ENCODE measurements around the gene PGBD5. TPM values are rescaled to one million over a fixed set of nuclear protein-coding genes. Genes with fewer than 3 reads are reported as not detected.
A peak's percentile ranks its signal among the peaks of the same experiment; 100 is the strongest.

The PGBD5 gene
- total RNA-seq, 1 donor from 2014 or later = 16.1 TPM

DNA sequence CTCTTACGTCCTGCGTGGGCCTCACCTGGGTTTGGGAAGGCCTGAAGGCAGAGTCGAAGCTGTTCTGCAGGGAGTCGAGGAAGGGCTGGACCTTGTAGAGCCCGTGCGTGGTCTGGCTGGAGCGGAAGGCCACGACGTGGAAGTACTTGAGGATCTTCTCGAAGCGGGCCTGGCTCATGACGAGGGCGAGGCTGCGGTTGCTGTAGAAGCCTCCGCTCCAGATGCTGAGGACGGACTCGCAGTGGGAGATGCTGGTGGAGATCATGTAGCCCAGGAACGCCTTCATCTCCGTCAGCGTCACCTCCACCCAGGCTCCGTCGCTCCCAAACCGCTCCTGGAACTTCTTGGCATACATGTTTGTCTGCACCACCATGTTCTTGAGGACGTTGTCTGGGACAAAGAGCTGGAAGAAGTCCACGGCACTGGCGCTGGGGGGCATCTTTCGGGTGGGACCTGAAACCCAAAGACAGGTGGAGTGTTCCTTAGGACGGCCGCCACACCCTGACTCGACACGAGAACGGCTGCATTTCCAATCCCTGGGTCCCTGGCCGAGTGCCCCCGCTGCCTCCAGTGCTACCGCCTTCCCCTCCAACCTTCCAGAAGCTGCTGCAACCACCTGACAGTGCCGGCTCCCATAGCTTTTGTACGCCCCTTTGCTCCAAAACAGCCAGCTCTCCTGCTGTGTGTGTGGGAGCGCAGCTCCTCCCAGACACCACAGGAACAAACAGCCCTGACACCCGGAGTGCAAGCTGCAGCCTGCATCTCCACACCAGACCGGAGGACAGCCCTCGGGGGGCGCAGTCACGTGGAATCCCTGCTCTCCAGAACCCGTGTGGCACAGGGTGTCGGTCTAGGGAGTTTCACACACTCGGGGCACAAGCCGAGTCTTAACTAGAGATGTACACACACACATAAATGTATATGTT lies 69.0 kb downstream of the PGBD5 start:
- intact Hi-C loops (cut with micrococcal nuclease) = no loop called here
- DNase-seq = no peak
- no peak for ATAC-seq

DNA sequence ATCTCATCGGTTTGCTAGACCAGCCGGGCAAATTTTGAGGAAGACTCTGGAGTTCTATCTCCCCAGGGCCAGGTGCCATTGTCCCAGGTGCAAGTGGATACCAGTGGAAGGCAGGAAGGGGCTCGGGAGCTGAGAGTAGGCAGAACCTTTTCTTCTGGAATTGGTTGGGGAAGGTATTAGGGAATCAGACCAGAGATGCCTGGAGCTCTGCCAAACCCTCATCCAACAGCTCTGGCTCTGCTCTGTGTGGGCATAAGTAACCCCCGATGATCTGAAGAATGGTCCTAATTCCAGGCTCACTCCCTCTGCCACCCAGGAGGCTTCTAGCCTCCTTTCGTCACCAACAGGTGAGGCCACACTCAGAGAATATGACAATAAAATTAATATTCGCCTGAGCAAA lies 69.9 kb downstream of the PGBD5 start:
- intact Hi-C loops (cut with micrococcal nuclease) = no loop called here
- DNase-seq (no peak), ATAC-seq (no peak)

DNA sequence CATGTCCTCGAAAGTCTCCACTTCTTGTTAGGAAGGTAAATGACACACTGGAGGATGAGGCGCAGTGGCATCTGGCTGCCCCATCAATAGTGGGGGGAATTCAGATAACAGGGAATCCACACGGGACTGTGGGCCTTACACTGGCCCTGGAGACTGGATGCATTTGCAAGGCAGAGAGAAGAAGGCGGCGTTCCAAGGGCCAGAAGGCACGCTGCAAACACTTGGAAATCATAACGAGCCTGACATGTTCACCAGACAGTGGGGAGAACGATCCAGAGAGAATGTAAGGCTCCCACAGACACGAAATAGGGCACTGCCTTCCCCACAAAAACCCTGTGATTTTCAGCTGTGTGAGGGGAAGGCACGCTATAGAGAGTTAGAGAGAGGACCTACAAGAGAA lies 70.5 kb downstream of the PGBD5 start:
- DNase-seq = no peak
- ATAC-seq = no peak
- intact Hi-C loops (cut with micrococcal nuclease) = no loop called here

DNA sequence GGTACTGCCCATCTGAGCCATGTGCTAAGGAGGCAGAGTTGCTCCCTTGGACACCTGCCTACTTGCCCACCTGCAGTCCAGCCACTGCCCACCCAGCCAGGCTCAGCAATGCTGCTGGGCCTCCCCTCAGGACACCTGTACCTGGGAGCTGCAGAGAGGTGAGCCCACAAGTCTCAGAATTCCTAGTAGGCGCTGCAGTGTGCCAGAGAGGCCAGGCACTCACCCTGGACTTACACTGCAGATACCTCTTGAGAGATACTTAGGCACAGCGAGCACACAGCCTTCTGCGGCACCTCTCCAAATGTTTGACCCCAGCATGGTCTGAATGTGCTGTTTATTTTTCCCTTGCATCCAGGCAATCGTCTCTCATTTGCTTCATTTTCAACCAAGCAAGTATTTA lies 71.0 kb downstream of the PGBD5 start:
- intact Hi-C loops (cut with micrococcal nuclease) = no loop called here
- no peak for ATAC-seq
- DNase-seq = no peak

DNA sequence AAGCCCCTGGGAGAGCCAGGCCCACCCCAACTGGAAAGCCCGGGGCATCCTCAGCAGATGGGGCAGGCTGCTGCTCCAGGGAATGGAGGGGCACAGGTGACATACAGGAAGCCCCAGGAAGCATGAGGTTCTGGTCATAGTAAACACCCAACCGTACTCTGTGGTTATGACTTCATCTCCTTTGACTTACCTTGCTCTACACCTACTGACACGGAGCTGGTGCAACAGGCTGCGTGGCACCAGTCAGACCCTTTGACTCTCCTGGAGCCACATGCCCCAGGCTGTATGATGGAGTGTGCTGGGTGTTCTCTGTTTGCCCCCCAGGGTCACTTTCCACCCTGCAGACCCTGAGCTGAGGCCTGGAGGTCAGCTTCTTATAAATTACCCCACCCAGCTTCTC lies 72.1 kb downstream of the PGBD5 start:
- DNase-seq = no peak
- intact Hi-C loops (cut with micrococcal nuclease) = no loop called here
- no peak for ATAC-seq

DNA sequence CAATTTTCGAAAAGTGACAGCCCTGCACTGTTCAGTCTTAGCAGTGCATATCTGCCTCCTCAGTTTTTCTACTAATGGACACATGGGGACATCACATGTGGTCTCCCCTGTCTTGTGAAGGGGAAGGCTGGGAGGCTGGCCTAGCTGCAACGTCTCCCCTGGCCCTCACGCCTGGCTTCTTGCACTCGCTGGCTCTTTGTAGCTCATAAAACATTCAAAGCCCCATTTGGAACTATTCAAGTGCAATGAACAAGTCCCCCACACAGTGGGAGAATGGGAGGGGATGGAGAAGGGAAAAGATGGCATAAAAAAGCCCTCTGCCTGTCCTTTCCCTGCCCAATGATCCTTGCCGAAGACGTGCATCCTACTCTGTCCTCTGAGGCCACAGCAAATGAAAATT lies 73.6 kb downstream of the PGBD5 start:
- intact Hi-C loops (cut with micrococcal nuclease) = no loop called here
- ATAC-seq (no peak), DNase-seq (no peak)

DNA sequence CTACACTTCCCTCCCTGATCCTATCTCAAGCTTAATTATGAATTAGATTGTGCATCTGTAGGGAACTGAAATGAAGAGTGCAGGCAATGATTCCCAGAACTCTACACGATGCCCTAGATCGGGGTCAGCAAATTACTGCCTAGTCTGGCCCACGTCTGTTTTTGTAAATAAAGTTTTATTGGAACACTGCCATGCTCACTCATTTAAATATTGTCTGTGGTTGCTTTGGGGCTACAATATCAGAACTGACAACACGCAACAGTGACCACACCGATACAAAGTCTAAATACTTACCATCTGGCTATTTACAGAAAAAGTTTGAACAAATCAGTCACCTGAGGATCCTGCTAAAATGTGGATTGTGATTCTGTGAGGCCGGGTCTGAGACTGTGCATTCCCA lies 74.1 kb downstream of the PGBD5 start:
- ATAC-seq (no peak), DNase-seq (no peak)
- intact Hi-C loops (cut with micrococcal nuclease) = no loop called here

DNA sequence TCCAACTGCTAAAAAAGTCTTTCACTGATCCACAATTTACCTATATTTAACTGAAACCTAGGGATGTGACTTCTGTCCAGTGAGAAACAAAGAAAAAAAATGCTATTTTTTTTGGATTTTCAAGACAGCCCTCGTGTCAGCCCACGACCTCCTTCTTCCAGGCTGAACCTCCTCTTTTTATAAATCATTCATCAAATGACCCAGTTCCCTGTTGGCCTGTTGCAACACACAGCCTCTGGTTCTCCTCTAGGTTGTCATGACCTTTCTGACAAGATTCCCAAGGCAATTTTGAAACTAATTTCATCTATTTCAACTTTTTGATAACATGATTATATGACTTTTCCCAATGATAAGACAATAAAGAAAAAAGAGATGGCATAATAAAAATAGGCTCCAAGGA lies 74.6 kb downstream of the PGBD5 start:
- intact Hi-C loops (cut with micrococcal nuclease) = no loop called here
- ATAC-seq (no peak), DNase-seq (no peak)

DNA sequence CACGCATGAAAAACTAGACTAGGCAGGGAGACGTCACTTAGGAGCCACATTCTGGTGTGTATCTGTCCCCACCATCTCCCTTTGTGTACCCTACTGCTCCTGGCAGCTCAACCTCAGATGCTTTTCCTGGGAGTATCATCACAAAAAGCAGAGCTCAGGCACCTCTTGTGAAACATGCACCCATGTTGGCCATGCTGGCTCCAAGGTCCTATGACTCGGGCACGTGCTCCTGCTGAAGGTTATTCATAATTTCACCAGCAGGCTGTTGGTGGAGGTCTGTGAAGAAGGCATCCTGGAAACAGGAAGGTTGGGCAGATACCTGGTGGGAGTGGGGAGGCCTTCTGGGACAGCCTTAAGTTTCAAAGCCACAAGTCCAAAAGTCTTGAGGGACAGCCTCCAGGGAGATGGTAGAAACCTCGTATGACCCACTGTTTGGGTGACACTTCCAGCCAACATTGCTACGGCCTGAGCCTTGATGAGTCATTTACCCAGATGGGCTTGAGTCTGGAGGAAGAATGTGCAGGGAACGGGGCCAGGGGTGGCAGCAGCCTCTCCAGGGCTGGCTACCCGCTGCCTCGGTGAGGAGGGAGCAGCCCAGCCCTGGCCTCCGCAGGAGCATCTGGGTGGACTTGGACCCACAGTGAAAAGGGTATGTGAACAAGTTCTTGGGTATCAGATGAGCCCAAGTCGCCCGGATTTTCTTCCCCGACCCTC lies 75.8 kb downstream of the PGBD5 start:
- DNase-seq (peak; percentile 42), ATAC-seq (peak; percentile 93)
- intact Hi-C loops (cut with micrococcal nuclease) = no loop called here

DNA sequence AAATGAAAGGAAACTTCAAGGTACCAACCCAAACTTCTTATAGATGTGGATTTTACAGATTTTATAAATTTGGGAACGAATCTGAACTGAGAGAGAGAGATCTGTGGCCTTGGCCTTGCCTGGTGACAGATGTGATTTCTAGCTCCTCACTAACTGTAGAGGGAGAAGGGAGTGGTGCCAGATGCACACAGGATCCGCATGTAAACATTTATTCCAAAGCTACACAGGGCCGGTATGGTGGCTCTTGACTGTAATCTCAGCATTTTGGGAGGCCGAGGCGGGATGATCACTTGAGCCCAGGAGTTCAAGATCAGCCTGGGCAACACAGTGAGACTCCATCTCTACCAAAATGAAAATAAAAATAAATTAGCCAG lies 77.1 kb downstream of the PGBD5 start:
- DNase-seq (no peak), ATAC-seq (no peak)
- intact Hi-C loops (cut with micrococcal nuclease) = no loop called here

DNA sequence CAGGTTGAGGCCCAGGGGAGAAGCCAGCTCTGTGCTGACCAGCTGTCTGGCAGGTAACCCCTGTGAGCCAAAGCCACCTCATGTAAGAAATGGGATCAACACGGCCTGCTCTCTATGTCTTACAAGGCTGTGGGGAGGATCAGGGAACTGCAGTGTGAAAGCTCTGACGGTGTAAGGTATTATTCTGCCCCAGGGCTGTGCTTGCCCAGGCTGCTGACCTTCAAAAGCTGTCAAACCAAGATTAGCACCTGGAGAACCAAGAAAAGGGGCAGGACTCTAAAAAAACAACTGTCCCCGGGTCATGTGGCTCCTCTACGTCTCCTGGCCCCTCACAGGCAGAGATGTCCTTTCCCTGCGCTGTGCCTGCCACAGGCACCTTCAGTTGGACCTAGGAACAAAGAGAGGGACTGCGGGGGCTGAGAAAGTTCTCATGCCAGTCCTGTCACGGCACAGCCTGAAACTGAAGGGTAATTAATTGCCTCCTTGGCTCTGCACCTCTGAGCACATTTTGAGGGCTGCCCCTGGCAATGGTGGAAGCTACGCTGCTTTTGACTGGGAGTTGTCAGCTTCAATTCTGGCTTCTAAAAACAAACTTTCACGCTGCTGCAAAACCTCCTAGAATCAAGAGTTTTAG lies 77.6 kb downstream of the PGBD5 start:
- DNase-seq (no peak), ATAC-seq (no peak)
- intact Hi-C loops (cut with micrococcal nuclease) = no loop called here

DNA sequence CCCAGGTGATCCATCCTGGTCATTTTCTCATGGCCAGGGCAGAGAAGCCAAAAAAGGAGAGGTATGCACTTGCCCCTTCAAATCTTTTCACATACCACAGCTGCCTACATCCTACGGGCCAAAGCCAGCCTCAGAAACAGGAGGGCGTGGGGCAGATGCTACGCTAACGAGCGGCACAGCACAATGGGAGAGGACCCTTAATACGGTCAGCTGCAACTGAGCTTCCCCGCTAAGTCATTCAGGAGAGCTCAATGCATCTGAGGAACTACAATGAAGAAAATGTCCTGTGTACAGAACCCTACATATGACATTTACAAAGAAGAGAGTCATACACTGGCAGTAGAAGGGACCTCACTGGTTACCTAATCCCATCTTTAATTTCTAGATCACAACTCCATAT lies 78.2 kb downstream of the PGBD5 start:
- no peak for ATAC-seq
- DNase-seq = no peak
- intact Hi-C loops (cut with micrococcal nuclease) = no loop called here

DNA sequence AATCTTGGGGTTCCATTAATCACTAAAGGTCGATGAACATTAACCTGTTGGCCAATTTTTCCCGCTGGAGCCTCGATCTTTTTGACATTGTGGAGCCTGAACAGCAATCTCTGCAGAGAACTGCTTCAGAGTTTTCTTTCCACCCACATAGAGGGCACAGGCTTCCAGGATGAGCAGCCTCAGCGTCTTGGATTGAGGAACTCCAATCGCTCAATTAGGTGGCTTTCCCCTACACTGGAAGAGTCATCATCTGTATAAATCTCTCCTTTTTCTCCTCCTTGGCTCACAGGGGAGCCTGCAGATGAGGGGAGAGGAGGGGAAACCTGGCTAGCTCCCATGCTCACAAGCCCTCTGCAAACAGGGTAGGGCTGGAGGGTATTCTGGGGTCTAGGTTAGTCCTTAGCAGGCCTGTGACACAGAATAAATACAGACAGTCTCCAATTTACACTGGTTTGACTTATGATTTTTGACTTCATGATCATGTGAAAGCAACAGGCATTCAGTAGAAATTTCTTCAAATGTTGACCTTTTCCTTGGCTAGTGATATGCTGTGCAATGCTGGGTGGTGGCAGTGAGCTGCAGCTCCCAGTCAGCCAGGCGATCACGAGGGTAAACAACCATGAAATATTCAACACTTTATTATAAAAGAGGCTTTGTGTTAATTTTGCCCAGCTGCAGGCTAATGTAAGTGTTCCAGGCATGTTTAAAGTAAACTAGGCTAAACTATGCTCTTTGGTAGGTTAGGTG lies 80.8 kb downstream of the PGBD5 start:
- no peak for ATAC-seq
- intact Hi-C loops (cut with micrococcal nuclease) = no loop called here
- no peak for DNase-seq

DNA sequence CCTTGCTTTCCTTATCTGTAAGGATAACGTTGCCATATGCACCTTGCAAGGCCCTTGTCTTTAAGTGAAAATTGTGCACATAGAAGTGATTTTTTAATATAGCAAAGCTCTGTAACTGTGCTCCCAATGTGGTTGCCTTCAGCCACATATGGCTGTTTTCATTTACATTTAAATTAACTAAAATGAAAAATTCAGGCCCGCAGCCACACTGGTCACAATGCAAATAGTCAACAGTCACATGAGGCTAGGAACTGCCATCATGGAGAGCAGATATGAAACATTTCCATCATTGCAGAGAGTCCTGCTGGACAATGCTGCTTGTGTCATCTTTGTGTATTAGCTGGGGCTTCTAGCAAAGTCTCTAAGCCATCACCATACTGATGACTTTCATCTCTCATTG lies 83.4 kb downstream of the PGBD5 start:
- ATAC-seq = no peak
- DNase-seq = no peak
- intact Hi-C loops (cut with micrococcal nuclease) = no loop called here

DNA sequence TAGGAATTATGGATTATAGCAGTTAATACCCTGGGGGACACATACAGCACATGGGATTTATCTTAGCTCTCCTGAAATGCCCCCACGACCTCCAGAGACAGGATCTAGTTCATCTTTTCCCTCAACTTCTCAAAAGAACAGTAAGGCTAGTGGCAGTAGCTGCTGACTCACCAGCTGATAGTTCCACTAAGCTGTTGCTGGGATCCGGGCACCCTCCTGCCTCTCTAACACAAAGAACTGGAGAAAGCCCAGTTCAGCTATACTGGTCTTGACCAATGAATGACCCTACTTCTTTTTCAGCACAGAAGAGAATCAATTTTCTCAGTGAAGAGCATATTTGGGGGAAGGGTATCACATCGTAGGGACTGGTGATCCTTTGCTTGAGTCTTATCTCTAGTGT lies 84.1 kb downstream of the PGBD5 start:
- DNase-seq (no peak), ATAC-seq (peak; percentile 37)
- intact Hi-C loops (cut with micrococcal nuclease) = no loop called here

DNA sequence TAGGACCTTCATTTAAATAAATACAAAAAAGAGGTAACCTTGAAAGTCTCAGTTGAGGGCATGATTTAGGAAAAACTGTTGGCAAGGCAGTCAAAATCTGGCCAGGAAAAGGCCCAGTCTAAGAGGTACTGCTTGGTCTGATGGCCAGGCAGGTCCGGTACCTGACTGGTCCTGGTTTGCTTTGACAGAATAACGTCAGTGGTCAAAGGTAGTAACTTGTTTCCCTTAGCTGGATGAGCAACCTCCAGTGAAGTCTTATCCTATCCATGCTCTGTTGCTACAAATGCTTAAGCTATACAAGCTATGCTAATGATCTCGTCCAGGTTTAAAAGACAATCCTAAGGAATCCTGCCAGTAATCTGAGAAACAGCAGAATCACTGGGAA lies 85.0 kb downstream of the PGBD5 start:
- no peak for DNase-seq
- ATAC-seq = no peak
- intact Hi-C loops (cut with micrococcal nuclease) = no loop called here

DNA sequence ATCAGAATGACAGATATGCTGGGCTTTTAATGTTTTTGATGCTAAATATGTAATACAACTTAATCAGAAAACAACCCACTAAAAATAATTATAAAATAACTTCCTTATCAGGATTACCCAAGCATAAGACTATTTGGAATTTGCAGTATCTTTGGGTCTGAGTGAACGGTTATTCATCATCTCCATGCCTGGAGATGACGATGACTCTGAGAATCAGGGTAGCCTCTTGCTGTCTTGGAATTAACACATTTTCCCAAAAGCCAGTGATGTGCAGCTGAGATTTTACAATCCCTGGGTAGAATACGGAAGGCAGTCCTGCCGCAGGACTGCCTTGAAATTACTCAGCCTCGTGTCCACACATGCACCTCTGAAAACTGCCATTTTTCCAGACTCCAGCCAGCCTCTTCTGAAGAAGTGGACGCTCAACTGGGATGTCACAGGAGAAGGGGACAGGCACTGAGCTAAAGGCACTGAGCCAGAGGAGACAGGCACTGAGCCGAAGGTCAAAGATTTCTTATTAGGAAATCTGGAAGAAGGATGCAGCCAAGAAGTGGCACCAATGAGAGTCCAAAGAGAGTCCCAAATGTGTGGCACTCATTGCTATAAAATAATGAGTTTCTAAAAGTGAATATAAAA lies 85.5 kb downstream of the PGBD5 start:
- ATAC-seq = peak; percentile 60

DNA sequence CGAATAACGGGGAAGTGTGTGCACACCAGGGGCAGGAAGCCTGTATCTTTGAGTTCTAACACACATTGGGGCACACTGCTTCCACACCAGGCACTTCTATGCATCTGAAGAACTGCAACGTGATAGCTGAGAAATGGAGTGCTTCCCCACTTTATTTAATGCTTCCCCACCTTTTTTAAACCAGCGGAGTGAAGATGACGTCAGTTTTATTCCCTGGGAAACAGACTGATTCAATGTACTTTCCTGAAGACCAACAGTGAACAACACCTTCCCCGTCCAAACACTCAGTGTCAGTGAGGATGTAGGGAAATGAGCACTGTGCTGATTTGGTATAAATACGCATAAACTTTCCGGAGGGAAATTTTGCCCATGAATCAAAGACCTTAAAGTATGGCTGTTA lies 87.1 kb downstream of the PGBD5 start:
- ATAC-seq = no peak
- intact Hi-C loops (cut with micrococcal nuclease) = no loop called here
- no peak for DNase-seq

More for the DNA sequence above, 85.5 kb downstream of the PGBD5 start:
- intact Hi-C loops (cut with micrococcal nuclease) = no loop called here
- peak; percentile 71 for DNase-seq

DNA sequence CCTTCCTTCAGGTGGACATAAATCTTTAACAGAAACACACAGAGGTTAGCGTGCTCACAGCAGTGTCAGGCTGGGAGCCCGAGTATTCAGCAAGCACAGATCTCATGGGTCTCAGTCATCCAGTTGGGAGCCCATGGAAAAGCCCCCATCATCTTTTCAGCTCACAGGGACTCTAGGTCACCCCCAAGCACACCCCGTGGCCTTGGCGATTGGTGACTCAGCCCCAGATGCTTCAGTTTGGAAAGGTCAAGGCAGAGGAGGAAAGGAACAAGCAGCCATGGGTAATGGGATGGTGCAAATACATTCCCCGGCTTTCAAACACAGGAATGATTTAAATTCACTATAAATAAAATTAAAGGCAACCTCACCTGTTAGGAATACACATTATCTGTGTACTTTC lies 88.9 kb downstream of the PGBD5 start:
- no peak for DNase-seq
- no peak for ATAC-seq
- intact Hi-C loops (cut with micrococcal nuclease) = no loop called here

Data from left ventricle myocardium superior (tissue), 1 donor.